Activated CD4-positive, alpha-beta T cell treated with anti-CD3 and anti-CD28 coated beads for 36 hours (primary cell): ENCODE data around the gene JMJD6. TPM values are rescaled to one million over a fixed set of nuclear protein-coding genes. Genes with fewer than 3 reads are reported as not detected.

ENCODE experiments used
- ATAC-seq: fragments of 200-7000 bp; cut with Tn5 transposase; one replicate; pipeline ENCODE4 v1.10.0; 2021; ENCODE audit warnings: mild to moderate bottlenecking, moderate library complexity
- CTCF ChIA-PET: fragments of 350-600 bp; sonication (Branson Sonifier 250); formaldehyde crosslinking; loops from one replicate; lab custom pipeline; 2021; ENCODE audit warnings: antibody characterized with exemption; lab: Charles Lee
- POLR2A ChIA-PET: fragments of 350-600 bp; sonication (Branson Sonifier 250); formaldehyde crosslinking; loops from one replicate; lab custom pipeline; 2021; ENCODE audit warnings: antibody characterized with exemption, inconsistent platforms; lab: Charles Lee
- DNase-seq: peaks from one replicate; pipeline ENCODE4 v3.0.0-alpha.2; 2020
- H3K27ac Mint-ChIP-seq: one replicate; pipeline ENCODE4 v1.8.0; 2021; ENCODE audit warnings: mixed read lengths
- H3K27me3 Mint-ChIP-seq: one replicate; pipeline ENCODE4 v1.8.0; 2021; ENCODE audit warnings: mixed read lengths
- H3K36me3 Mint-ChIP-seq: one replicate; pipeline ENCODE4 v1.8.0; 2021; ENCODE audit warnings: low read depth, mixed read lengths
- H3K4me1 Mint-ChIP-seq: one replicate; pipeline ENCODE4 v1.8.0; 2021; ENCODE audit warnings: mixed read lengths
- H3K4me3 Mint-ChIP-seq: one replicate; pipeline ENCODE4 v1.8.0; 2021; ENCODE audit warnings: mild to moderate bottlenecking, moderate library complexity, mixed read lengths
- H3K9me3 Mint-ChIP-seq: one replicate; pipeline ENCODE4 v1.8.0; 2021; ENCODE audit warnings: low read depth, mixed read lengths
- intact Hi-C, 2 experiments: fragments of 100-400 bp; cut with DNase I in 1 of 2; cut with micrococcal nuclease in 1 of 2; formaldehyde crosslinking; loops; one replicate each; pipeline versions ENCODE4 v1.14.2 to v1.15.1; 2022 to 2024; cut with DNase I, micrococcal nuclease
- total RNA-seq, 2 experiments: library from RNA; stranded (reverse); gene quantifications; one replicate each; pipeline ENCODE4 v1.2.3, GENCODE V29; 2021

JMJD6 gene
- total RNA-seq, 2 experiments from 2014 or later, result 51.3 to 65.5 TPM

DNA sequence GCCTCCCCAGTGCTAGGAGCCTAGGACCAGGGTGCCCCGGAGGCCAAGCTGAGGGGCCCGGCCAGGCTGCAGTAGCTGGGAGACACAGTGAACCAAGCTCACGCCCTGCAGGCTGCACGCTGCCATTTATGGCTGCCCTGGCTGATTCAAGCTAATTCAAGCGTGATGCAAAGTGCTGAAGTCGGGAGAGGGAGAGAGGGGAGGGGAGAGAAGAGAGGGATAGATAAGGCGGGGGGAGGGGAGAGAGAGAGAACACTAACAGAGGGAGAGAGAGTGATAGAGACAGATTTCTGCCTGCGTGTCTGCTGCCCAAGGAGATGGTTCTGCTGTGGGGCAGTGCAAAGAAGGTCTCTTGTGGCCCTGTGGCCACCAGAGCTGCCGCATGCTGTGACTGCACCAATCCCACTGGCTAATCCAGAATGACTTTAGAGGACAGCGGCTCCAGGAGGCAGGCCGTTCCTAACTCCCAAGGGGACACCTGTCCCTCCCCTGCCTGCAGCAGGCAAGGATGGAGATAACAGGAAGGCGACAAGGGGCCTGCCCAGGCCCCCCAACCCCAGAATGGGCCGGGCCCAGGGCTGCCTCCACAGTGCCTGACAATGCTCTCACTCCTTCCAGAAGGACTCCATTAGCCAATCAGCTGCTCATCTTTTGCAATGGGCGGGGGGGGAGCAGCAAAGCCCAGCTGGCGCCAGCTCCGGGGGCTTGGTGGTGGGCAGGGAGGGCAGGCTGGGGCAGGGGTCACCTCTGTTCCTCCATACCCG lies 28.5 kb downstream of the JMJD6 start:
- Mint-ChIP-seq H3K27me3 (no peaks in the 10 kb centered on the region), H3K27ac (no peak overlapping the region), H3K4me3 (no peak overlapping the region), H3K4me1 (peaks cover 8% of the 10 kb centered on the region), H3K36me3 (no peaks in the 10 kb centered on the region), H3K9me3 (no peaks in the 10 kb centered on the region)
- CTCF ChIA-PET, result interaction anchor here (0.8 kb wide), 1 partner anchor 633 kb away, joined by 3 read pairs; no protein-coding TSS in a partner anchor
- DNase-seq (no peak), ATAC-seq (no peak)
- POLR2A ChIA-PET, result no interaction called here
- intact Hi-C loops, result no loop called here

DNA sequence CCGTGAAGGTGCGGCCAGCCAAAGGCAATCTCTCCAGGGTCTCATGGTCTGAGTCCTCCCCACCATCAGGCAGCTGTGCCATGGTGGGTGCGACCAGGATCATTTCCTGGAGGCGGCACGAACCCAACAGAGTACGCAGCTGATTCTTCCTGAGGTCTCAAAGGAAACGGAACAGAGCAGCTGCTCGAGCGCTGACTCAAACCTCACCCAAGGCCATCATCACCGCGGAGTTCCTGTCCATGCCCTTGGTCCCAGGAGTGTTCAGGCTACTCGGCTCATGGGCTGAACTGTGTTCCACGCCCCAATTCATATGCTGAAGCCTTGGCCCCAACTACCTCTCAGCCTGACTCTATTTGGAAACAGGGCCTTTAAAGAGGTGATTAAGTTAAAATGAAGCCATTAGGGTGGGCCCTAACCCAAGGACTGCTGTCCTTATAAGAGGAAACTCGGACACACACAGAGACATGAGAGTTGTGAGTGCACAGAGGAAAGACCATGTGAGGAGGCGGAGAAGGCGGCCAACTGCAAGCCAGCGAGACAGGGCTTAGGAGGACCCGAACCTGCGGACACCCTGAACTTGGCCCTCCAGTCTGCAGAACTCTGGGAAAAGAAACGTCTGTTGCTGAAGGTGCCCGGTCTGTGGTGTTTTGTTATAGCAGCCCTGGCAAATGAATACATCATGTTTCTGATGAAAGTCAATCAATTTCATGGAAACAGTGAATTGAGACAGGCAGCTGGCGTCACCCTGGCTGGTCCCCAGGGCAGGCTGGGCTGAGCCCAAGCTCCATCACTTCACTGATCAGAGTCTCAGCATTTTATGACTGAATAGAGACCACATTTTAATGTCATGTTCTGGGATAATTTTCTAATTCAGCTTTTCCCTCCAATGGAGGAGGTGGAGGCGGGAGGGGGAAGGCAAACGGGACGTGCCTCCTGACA lies 29.4 kb downstream of the JMJD6 start:
- H3K9me3 Mint-ChIP-seq, result no peaks in the 10 kb centered on the region
- no peak overlapping the region for H3K27ac Mint-ChIP-seq
- ATAC-seq, result no peak
- no peaks in the 10 kb centered on the region for H3K27me3 Mint-ChIP-seq
- CTCF ChIA-PET, result interaction anchor here (0.8 to 2.5 kb wide), 3 partner anchors 15 to 634 kb away, joined by 3 to 8 read pairs (median 4); no protein-coding TSS in a partner anchor
- intact Hi-C loops, result no loop called here
- POLR2A ChIA-PET, result no interaction called here
- no peaks in the 10 kb centered on the region for H3K36me3 Mint-ChIP-seq
- H3K4me1 Mint-ChIP-seq, result peaks cover 8% of the 10 kb centered on the region
- no peak for DNase-seq
- H3K4me3 Mint-ChIP-seq, result no peak overlapping the region

DNA sequence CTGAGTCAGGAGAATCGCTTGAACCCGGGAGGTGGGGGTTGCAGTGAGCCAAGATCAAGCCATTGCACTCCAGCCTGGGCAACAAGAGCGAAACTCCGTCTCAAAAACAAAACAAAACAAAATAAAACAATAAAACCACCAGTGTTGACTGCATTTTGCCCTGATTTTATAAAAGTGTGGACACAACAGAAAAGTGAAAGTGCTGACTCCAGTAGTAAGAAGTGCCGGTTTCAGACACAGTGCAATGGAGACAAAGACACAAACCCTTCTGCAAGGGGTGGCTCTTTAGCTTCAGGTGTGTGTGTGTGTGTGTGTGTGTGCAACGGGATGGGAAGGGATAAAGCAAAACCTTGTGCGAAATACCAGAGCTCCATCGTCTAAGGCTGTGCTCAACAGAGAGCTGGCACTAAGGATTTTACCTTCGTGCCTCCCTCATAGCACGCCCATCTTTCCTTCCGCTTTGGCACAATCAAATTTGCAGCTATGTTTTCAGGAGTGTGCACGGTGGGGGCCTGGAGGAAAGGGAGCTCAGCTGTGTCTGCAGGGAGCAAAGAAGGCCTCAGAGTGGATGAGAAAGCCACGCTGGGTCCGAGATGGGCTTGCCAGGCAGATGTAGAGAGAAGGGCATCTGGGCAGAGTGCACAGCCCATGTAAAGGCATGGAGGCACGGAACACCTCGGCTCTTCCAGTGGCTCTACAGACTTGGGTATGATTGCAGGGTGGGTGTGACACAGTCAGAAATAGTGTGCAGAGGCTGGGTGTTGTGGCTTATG lies 31.2 kb downstream of the JMJD6 start:
- POLR2A ChIA-PET, result no interaction called here
- H3K4me3 Mint-ChIP-seq, result no peak overlapping the region
- intact Hi-C loops, result no loop called here
- no peaks in the 10 kb centered on the region for H3K27me3 Mint-ChIP-seq
- CTCF ChIA-PET, result interaction anchor here (0.5 to 2.5 kb wide), 2 partner anchors 9 to 18 kb away, joined by 3 to 8 read pairs; no protein-coding TSS in a partner anchor
- no peaks in the 10 kb centered on the region for H3K9me3 Mint-ChIP-seq
- H3K27ac Mint-ChIP-seq, result no peak overlapping the region
- ATAC-seq (no peak), DNase-seq (no peak)
- no peaks in the 10 kb centered on the region for H3K36me3 Mint-ChIP-seq
- peaks cover 5% of the 10 kb centered on the region for H3K4me1 Mint-ChIP-seq

GRCh38 chr17:76691379-76692191 lies 34.8 kb downstream of the JMJD6 start:
- no peak for ATAC-seq
- Mint-ChIP-seq H3K36me3 (no peaks in the 10 kb centered on the region), H3K4me1 (peaks cover 4% of the 10 kb centered on the region), H3K4me3 (no peak overlapping the region), H3K9me3 (no peaks in the 10 kb centered on the region), H3K27me3 (no peaks in the 10 kb centered on the region), H3K27ac (no peak overlapping the region)
- intact Hi-C loops, result no loop called here
- no peak for DNase-seq
- POLR2A ChIA-PET, result interaction anchor here (0.6 kb wide), 1 partner anchor 19 kb away, joined by 12 read pairs; no protein-coding TSS in a partner anchor
- CTCF ChIA-PET, result interaction anchor here (0.7 to 1.1 kb wide), 3 partner anchors 10 to 168 kb away, joined by 3 to 4 read pairs (median 4); no protein-coding TSS in a partner anchor

- POLR2A ChIA-PET, result interaction anchor here (0.6 kb wide), 1 partner anchor 18 kb away, joined by 12 read pairs; no protein-coding TSS in a partner anchor
- CTCF ChIA-PET, result interaction anchor here (0.7 to 1.1 kb wide), 3 partner anchors 9 to 168 kb away, joined by 3 to 4 read pairs (median 4); no protein-coding TSS in a partner anchor
- Mint-ChIP-seq H3K9me3 (no peaks in the 10 kb centered on the region), H3K27me3 (no peaks in the 10 kb centered on the region), H3K27ac (no peak overlapping the region), H3K4me1 (peaks cover 2% of the 10 kb centered on the region), H3K4me3 (no peak overlapping the region), H3K36me3 (no peaks in the 10 kb centered on the region)
- intact Hi-C loops, result no loop called here
- no peak for DNase-seq
- no peak for ATAC-seq
Measured at GRCh38 chr17:76690596-76691280, 35.7 kb downstream of the JMJD6 start.

DNA sequence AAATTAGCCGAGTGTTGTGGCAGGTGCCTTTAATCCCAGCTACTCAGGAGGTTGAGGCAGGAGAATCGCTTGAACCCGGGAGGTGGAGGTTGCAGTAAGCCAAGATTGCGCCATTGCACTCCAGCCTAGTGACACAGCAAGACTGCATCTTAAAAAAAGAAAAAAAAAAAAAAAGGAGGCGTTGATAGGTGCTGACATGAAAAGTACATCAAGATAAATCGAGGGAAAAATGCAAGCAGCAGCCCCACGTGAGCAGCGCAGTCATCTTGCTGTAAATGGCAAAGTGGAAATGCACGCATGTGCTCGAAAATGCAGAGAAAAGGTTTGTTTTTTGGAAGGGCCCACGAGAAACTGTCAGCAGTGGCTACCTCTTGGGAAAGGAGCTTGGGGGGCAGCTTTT lies 36.5 kb downstream of the JMJD6 start:
- ChIA-PET POLR2A (no interaction called here), CTCF (no interaction called here)
- H3K36me3 Mint-ChIP-seq, result no peaks in the 10 kb centered on the region
- H3K27ac Mint-ChIP-seq, result no peak overlapping the region
- H3K9me3 Mint-ChIP-seq, result no peaks in the 10 kb centered on the region
- intact Hi-C loops, result loop anchor here in 1 of 2 experiments (10.0 kb wide), 1 partner anchor 165 kb away; no protein-coding TSS in a partner anchor
- DNase-seq, result no peak
- no peak overlapping the region for H3K4me3 Mint-ChIP-seq
- no peaks in the 10 kb centered on the region for H3K4me1 Mint-ChIP-seq
- H3K27me3 Mint-ChIP-seq, result no peaks in the 10 kb centered on the region
- ATAC-seq, result no peak

GRCh38 chr17:76688165-76688622 lies 38.2 kb downstream of the JMJD6 start:
- H3K4me1 Mint-ChIP-seq, result no peaks in the 10 kb centered on the region
- no peak overlapping the region for H3K4me3 Mint-ChIP-seq
- H3K36me3 Mint-ChIP-seq, result no peaks in the 10 kb centered on the region
- DNase-seq (no peak), ATAC-seq (no peak)
- CTCF ChIA-PET, result no interaction called here
- intact Hi-C loops, result loop anchor here in 1 of 2 experiments (10.0 kb wide), 1 partner anchor 163 kb away; no protein-coding TSS in a partner anchor
- H3K9me3 Mint-ChIP-seq, result no peaks in the 10 kb centered on the region
- no peak overlapping the region for H3K27ac Mint-ChIP-seq
- POLR2A ChIA-PET, result no interaction called here
- H3K27me3 Mint-ChIP-seq, result no peaks in the 10 kb centered on the region

DNA sequence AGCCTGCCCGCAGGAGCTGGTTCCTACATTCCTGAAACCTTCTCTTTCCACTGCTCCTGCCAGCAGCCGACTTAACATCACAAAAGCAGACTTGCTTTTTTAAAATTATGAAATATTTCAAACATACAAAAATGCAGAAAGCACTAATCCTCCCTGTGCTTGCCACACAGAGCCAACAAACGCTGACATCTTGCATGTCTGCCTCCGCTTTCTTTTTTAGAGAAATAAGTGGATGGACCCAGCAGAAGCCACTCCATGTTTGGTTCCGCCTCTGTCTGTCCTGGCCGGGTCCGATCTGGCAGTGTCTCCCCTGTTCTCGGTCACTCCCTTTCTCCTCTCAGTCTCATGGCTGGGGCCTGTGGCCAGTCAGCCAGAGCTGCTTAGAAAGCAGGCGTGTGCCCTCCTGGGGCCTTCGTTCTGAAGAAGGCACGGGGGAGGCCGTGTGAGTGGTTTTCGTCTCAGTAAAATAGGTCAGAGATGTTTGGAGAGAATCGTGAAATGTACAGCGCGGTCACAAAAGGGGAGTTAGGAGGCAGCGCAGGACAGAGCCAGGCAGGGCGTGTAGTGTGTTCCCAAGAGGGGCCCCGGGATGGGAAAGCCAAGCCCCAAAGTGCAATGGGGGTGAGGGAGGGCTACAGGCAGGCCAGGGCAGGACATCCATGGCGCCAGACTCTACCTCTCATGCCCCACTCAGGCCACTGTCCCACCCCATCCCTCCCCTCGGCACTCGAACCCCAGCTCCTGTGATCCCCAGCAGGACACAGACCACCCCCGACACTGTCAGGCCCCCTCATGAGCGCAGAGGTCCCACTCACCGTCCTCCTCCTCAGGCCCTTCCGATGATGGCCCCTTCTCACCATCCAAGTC lies 38.9 kb downstream of the JMJD6 start:
- ChIA-PET CTCF (interaction anchor here (0.5 kb wide), 1 partner anchor 782 kb away, joined by 3 read pairs; no protein-coding TSS in a partner anchor), POLR2A (no interaction called here)
- ATAC-seq, result no peak
- DNase-seq, result no peak
- Mint-ChIP-seq H3K36me3 (no peaks in the 10 kb centered on the region), H3K4me1 (no peaks in the 10 kb centered on the region), H3K27me3 (no peaks in the 10 kb centered on the region), H3K27ac (no peak overlapping the region), H3K9me3 (no peaks in the 10 kb centered on the region), H3K4me3 (no peak overlapping the region)
- intact Hi-C loops, result loop anchor here in 1 of 2 experiments (10.0 kb wide), 1 partner anchor 163 kb away; no protein-coding TSS in a partner anchor
